CD4-positive, alpha-beta T cell treated with Interleukin-6 for 4 hours (primary cell): ENCODE measurements around the gene SPANXB1.
"Not testable (repeated sequence)": the region's sequence is repeated elsewhere in the genome, so short reads cannot be mapped to it uniquely, and the experiment has no call there.

Source experiments
- DNase-seq: peaks from one replicate; pipeline ENCODE4 v3.0.0-alpha.2; 2020; ENCODE audit warnings: mixed read lengths

Gene SPANXB1, protein sequence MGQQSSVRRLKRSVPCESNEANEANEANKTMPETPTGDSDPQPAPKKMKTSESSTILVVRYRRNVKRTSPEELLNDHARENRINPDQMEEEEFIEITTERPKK

DNA sequence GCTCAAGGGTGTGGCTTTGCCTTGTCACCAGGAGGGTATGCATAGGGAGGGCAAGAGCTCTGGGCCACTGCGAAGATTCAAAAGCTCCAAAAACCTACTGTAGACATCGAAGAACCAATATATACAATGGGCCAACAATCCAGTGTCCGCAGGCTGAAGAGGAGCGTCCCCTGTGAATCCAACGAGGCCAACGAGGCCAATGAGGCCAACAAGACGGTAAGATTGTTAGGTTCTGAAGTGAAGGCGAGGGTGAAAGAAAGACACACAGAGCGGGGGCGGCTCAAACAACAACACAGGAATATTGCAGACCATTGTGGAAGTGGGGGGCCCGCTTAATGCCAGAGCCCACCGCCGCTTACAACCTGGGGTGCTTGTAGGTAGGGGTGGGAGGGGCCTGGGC is at the start of gene SPANXB1:
Gene SPANXB1, plus strand, starts transcription at position 27 of the 400 bp plus-strand sequence. Its CDS starts 100 bp downstream, at position 127.
- not testable (repeated sequence) for DNase-seq

DNA sequence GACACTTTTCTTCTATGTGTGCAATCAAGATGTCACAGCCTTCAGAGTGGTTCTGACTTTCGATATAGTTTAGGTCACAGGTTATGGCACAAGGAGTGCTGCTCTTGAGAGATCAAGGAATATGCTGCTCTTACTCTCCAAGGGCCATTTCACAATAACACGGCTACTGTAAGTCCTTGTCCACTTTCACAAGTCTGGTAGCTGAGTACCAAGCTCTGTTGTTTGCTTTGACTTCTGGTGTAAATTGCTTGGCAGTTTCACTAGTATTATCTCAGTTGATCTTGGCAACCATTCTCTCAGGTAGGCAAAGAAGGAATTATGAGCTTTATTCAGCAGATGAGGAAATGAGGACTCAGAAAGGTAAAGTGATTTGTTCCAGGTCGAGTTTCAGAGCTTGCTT is 35.4 kb upstream of the SPANXB1 start:
- no peak for DNase-seq

DNA sequence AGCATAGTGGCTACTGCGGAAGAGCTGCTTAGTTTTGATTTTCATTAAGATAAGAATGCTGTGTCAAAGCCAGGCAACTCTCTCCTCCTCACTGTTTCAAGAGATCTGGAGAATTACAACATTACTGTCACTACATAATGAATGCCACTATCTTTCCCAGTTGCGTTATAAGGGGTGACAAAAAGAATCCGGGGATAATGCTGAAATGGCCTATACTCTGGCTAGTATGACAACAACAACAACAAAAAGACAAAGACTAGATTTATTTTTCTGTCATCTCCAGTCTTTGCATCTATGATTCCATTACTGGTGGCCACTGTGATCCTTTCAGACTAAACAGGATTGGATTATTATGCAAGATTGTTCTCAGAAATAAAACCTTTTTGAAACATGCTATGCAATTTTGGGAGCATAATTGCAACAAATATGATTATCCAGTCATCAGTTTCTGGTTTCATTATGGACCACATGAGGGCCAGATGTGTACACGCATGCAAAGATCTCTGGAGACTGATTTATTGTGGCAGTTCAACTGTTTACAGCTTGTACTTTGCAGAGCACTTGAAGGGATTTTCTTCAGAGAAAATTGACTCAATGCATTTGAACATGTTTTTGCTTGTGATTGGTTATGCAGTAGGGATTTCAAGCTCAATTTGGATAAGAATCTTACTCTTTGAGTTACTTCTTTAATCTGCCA is 31.1 kb upstream of the SPANXB1 start:
- no peak for DNase-seq

DNA sequence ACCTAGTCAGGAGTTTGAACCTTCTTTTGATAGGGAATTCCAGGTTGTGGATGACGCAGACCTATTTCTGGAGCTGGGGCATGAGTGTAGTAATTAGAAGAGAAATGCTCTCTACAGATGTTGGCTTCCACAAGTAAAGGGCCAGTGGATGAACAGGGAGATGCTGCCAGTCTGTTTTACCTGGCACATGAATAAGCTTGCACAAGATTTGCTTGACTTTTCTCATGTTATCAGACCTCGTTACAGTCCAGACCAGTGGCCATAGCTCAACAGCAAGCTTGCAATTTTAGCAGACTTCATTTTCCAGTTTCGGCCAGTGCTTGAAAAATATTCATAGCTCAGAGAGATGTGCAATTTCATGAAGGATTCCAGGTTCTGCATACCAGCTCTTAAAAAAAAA is 26.9 kb upstream of the SPANXB1 start:
- DNase-seq = no peak

DNA sequence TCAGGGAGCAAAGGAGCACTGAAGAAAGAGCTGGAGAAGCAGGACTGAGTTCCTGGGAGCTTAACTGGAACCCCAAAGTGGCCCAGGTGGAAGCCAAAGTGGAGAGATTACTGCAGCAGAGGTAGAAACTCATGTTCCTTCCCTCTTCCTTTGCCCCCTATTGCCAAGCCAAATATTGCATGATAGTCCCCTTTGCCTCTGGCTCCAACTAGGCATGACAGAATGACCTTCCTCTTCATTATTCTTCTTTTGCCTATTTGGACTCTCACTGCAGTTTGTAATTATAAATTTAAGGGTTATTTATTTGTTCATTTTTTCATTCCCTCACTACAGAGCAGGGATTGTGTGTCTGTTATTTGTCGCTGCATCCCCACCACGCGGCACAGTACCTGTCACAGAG is 22.1 kb upstream of the SPANXB1 start:
- no peak for DNase-seq

DNA sequence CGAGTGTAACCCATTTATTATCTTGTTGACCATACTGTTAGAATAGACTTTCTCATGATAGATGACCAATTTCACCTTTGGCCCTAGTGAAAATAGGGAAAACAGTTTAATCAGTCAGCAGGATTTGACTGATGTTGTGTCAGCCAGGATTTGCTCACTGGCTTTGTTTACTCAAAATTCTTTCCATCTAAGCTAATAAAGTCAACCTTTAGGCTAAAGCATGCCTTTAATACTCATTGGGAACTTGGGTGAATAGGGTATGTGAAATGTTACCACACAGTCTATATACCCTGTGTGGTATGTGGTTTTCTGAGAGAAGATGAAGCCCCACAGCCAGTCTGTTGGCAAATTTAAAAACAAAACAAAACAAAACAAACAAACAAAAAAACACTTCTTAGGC is 18.7 kb upstream of the SPANXB1 start:
- DNase-seq = no peak

DNA sequence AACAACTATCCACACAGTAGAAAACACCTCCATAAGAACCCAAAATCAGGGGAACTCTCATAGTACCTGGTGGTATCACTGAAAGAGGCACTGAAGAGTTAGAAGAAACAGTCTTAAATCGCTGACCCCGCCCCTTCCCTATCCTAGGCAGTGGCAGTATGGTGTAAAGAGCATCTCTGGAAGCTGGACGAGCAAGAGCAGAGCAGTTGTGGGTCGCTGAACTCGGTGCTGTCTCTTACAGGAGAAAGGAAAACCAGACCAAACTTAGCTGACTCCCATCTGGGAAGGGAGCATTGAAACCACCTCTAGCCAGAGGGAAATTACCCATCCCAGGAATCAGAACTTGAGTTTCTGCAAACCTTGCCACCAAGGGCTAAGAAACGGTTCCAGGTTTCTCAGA is 2.8 kb downstream of the SPANXB1 start:
- not testable (repeated sequence) for DNase-seq

DNA sequence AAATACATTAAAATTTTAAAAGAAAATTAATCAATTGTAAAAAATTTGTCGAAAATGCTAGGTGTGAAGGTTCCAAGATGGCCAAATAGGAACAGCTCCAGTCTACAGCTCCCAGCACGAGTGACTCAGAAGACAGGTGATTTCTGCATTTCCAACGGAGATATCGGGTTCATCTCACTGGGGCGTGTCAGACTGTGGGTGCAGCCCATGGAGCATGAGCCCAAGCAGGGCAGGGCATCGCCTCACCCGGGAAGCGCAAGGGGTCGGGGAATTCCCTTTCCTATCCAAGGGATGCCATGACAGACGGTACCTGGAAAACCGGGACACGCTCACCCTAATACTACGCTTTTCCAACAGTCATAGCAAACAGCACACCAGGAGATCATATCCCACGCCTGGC is 41.9 kb downstream of the SPANXB1 start:
- DNase-seq = not testable (repeated sequence)

DNA sequence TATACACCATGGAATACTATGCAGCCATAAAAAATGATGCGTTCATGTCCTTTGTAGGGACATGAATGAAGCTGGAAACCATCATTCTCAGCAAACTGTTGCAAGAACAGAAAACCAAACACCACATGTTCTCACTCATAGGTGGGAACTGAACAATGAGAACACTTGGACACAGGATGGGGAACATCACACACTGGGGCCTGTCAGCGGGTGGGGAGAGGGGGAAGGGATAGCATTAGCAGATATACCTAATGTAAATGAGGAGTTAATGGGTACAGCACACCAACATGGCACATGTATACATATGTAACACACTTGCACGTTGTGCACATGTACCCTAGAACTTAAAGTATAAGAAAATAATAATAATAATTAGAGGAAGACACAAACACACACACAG is 47.5 kb downstream of the SPANXB1 start:
- not testable (repeated sequence) for DNase-seq

DNA sequence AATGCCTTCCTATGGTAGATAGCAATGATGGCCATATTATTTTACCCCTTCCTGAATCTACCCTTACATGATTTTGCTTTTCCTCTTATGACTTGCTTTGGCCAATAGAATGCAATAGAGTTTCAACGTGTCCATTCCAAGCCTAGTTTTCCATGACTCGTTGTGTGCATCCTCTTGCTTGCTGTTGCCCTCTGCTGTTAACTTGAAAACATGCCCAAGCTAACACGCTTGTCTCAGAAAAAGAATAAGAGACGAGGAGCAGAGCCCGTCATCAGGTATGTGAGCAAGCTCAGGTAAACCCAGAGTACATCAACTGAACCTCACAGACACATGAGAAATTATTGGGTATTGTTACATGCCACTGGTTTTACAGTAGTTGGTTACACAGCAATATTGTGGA is 49.7 kb downstream of the SPANXB1 start:
- not testable (repeated sequence) for DNase-seq
